ENCODE data around the gene ABTB2. TPM values are rescaled to one million over a fixed set of nuclear protein-coding genes. Genes with fewer than 3 reads are reported as not detected.

The ABTB2 gene
- total and polyA plus RNA-seq, 2 of the 8 experiments (the other 6 are each of a cell fraction or from before 2014, with no cell fraction given) = 7.7 to 10.2 TPM

- TF ChIP-seq, protein P1, sequence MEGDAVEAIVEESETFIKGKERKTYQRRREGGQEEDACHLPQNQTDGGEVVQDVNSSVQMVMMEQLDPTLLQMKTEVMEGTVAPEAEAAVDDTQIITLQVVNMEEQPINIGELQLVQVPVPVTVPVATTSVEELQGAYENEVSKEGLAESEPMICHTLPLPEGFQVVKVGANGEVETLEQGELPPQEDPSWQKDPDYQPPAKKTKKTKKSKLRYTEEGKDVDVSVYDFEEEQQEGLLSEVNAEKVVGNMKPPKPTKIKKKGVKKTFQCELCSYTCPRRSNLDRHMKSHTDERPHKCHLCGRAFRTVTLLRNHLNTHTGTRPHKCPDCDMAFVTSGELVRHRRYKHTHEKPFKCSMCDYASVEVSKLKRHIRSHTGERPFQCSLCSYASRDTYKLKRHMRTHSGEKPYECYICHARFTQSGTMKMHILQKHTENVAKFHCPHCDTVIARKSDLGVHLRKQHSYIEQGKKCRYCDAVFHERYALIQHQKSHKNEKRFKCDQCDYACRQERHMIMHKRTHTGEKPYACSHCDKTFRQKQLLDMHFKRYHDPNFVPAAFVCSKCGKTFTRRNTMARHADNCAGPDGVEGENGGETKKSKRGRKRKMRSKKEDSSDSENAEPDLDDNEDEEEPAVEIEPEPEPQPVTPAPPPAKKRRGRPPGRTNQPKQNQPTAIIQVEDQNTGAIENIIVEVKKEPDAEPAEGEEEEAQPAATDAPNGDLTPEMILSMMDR (IDR thresholded peaks at IDR 0.05; ENCODE audit: control extremely low read depth in 1 of 3, insufficient read depth in 1 of 3, low read depth in 1 of 3, low read length in 3 of 3) = no peak
- TF ChIP-seq POU5F1 (IDR thresholded peaks at IDR 0.05; ENCODE audit: low read depth, low read length) (no peak), CEBPB (IDR thresholded peaks at IDR 0.05; ENCODE audit: low read depth, low read length) (no peak)
Observed at GRCh38 chr11:34314176-34314575, 43.6 kb downstream of the ABTB2 start (continued).
